Keratinocyte (primary cell): ENCODE measurements around the gene MARS1. TPM values are rescaled to one million over a fixed set of nuclear protein-coding genes. Genes with fewer than 3 reads are reported as not detected.

ENCODE experiments used
- DNase-seq: peaks from one replicate; pipeline ENCODE4 v3.0.0-alpha.2; 2011; ENCODE audit warnings: low read depth, missing footprints, low spot score
- FAIRE-seq: peaks from 2 replicates; lab custom pipeline; 2011; peaks lifted over from hg19 to GRCh38; lab: Jason Lieb, UNC
- H2AFZ ChIP-seq: 2 replicates; pipeline ENCODE4 v1.6.0; 2012; ENCODE audit warnings: low read length, control low read depth, inconsistent platforms; ENCODE audit not compliant: control insufficient read depth
- H3K27ac ChIP-seq: 2 replicates; pipeline ENCODE4 v1.5.1; 2011; ENCODE audit warnings: low read length; ENCODE audit not compliant: control insufficient read depth, insufficient read depth
- H3K27me3 ChIP-seq: 3 replicates; pipeline ENCODE4 v1.6.0; 2011; ENCODE audit warnings: low read length; ENCODE audit not compliant: control insufficient read depth, insufficient read depth; ENCODE audit errors: extremely low read depth
- H3K36me3 ChIP-seq, 2 experiments: 2 replicates in 1 of 2; 3 replicates in 1 of 2; pipeline ENCODE4 v1.5.1; 2011; ENCODE audit warnings: low read length in 2 of 2, mild to moderate bottlenecking in 1 of 2; ENCODE audit not compliant: control insufficient read depth in 2 of 2, insufficient read depth in 2 of 2; ENCODE audit errors: extremely low read depth in 1 of 2
- H3K4me1 ChIP-seq: 3 replicates; pipeline ENCODE4 v1.5.1; 2011; ENCODE audit warnings: low read length; ENCODE audit not compliant: control insufficient read depth, insufficient read depth; ENCODE audit errors: extremely low read depth
- H3K4me2 ChIP-seq: 3 replicates; pipeline ENCODE4 v1.6.0; 2011; ENCODE audit warnings: low read depth, low read length; ENCODE audit not compliant: control insufficient read depth, insufficient read depth; ENCODE audit errors: extremely low read depth
- H3K4me3 ChIP-seq, 3 experiments: fragments of 200-600 bp in 1 of 3; sonication (generic) in 1 of 3; 2 replicates in 2 of 3; 3 replicates in 1 of 3; pipeline ENCODE4 v1.5.1; 2011 to 2016; ENCODE audit warnings: low read length in 3 of 3, mild to moderate bottlenecking in 3 of 3, control low read depth in 2 of 3, inconsistent platforms in 1 of 3, low read depth in 1 of 3, mixed read lengths in 1 of 3, mixed run types in 1 of 3, moderate library complexity in 1 of 3; ENCODE audit not compliant: control insufficient read depth in 2 of 3, insufficient read depth in 2 of 3; ENCODE audit errors: extremely low read depth in 1 of 3
- H3K79me2 ChIP-seq: 2 replicates; pipeline ENCODE4 v1.6.0; 2012; ENCODE audit warnings: low read length; ENCODE audit not compliant: control insufficient read depth, insufficient read depth
- H3K9ac ChIP-seq: 3 replicates; pipeline ENCODE4 v1.6.0; 2011; ENCODE audit warnings: low read length; ENCODE audit not compliant: control insufficient read depth, insufficient read depth; ENCODE audit errors: extremely low read depth
- H3K9me1 ChIP-seq: 3 replicates; pipeline ENCODE4 v1.6.0; 2011; ENCODE audit warnings: low read length; ENCODE audit not compliant: control insufficient read depth, insufficient read depth; ENCODE audit errors: extremely low read depth
- H3K9me3 ChIP-seq: 2 replicates; pipeline ENCODE4 v1.5.1; 2012; ENCODE audit warnings: low read depth, low read length; ENCODE audit not compliant: control insufficient read depth
- H4K20me1 ChIP-seq: 3 replicates; pipeline ENCODE4 v1.6.0; 2011; ENCODE audit warnings: low read length; ENCODE audit not compliant: control insufficient read depth, insufficient read depth; ENCODE audit errors: extremely low read depth
- CTCF ChIP-seq, 3 experiments: IDR thresholded peaks in 1 of 3; conservative IDR thresholded peaks in 1 of 3; optimal IDR thresholded peaks in 1 of 3; 2 replicates in 2 of 3; 3 replicates in 1 of 3; pipeline versions ENCODE3 to v1.5.1; 2011; ENCODE audit warnings: low read length in 3 of 3, mild to moderate bottlenecking in 3 of 3, moderate library complexity in 2 of 3, control low read depth in 1 of 3, inconsistent platforms in 1 of 3; ENCODE audit not compliant: insufficient read depth in 2 of 3; ENCODE audit errors: extremely low read depth in 1 of 3
- EZH2 ChIP-seq: IDR thresholded peaks from one replicate; pipeline ENCODE4 v1.6.1; 2012; ENCODE audit warnings: inconsistent platforms, mild to moderate bottlenecking, low read length, moderate library complexity
- dilution Hi-C: fragments of 300-500 bp; cut with MboI; formaldehyde crosslinking; loops from one replicate; pipeline ENCODE4 v1.7.0; 2020; ENCODE audit warnings: low sequenced_read_pairs; ENCODE audit not compliant: extremely low pct_ligation_motif_present
- polyA plus RNA-seq, 5 experiments: library from polyadenylated mRNA; depleted of rRNA in 3 of 5; stranded (reverse) in 3 of 5; stranded (forward) in 1 of 5; unstranded in 1 of 5; fragments of >200 nt; gene quantifications; 1 replicate in 1 of 5; 2 replicates in 3 of 5; 3 replicates in 1 of 5; pipeline versions ENCODE4 v1.2.1 to v1.2.3, GENCODE V29; 2011 to 2012; ENCODE audit warnings: missing spikeins in 2 of 5, low read depth in 1 of 5, low replicate concordance in 1 of 5

Gene MARS1
- polyA plus RNA-seq, 1 donor (not counting 4 experiments of a cell fraction or from before 2014, with no cell fraction given), result 125 TPM

GRCh38 chr12:57528176-57528575 lies 40.3 kb downstream of the MARS1 start:
- dilution Hi-C loops, result no loop called here
- FAIRE-seq (no peak), DNase-seq (no peak)
- no peak overlapping the region for H3K9ac ChIP-seq
- no peak overlapping the region for H2AFZ ChIP-seq
- no peak overlapping the region for H3K27ac ChIP-seq
- no peak overlapping the region for H3K4me2 ChIP-seq
- no peaks in the 10 kb centered on the region for H3K27me3 ChIP-seq
- peaks cover 13% of the 10 kb centered on the region for H3K4me1 ChIP-seq
- peaks cover 5% of the 10 kb centered on the region for H4K20me1 ChIP-seq
- H3K36me3 ChIP-seq, result peaks cover 49 to 51% of the 10 kb centered on the region in 2 experiments
- H3K4me3 ChIP-seq, result no peak overlapping the region
- TF ChIP-seq CTCF (optimal IDR thresholded peaks at IDR 0.05 in 1 of 3, IDR thresholded peaks at IDR 0.05 in 1 of 3, conservative IDR thresholded peaks at IDR 0.05 in 1 of 3; ENCODE audit: extremely low read depth in 1 of 3, insufficient read depth in 2 of 3, low read length in 3 of 3) (no peak), EZH2 (no peak)
- peaks cover 2% of the 10 kb centered on the region for H3K9me1 ChIP-seq
- H3K79me2 ChIP-seq, result peaks cover 23% of the 10 kb centered on the region
- H3K9me3 ChIP-seq, result no peaks in the 10 kb centered on the region

- H3K9ac ChIP-seq, result no peak overlapping the region
- no peaks in the 10 kb centered on the region for H3K27me3 ChIP-seq
- peaks cover 5% of the 10 kb centered on the region for H4K20me1 ChIP-seq
- H3K27ac ChIP-seq, result no peak overlapping the region
- dilution Hi-C loops, result no loop called here
- DNase-seq, result no peak
- H3K4me1 ChIP-seq, result peaks cover 10% of the 10 kb centered on the region
- H3K4me2 ChIP-seq, result no peak overlapping the region
- peaks cover 2% of the 10 kb centered on the region for H3K9me1 ChIP-seq
- H3K36me3 ChIP-seq, result peaks cover 52 to 54% of the 10 kb centered on the region in 2 experiments
- peaks cover 14% of the 10 kb centered on the region for H3K79me2 ChIP-seq
- TF ChIP-seq EZH2 (no peak), CTCF (optimal IDR thresholded peaks at IDR 0.05 in 1 of 3, IDR thresholded peaks at IDR 0.05 in 1 of 3, conservative IDR thresholded peaks at IDR 0.05 in 1 of 3; ENCODE audit: extremely low read depth in 1 of 3, insufficient read depth in 2 of 3, low read length in 3 of 3) (no peak)
- H3K9me3 ChIP-seq, result no peaks in the 10 kb centered on the region
- no peak for FAIRE-seq
- no peak overlapping the region for H3K4me3 ChIP-seq
- H2AFZ ChIP-seq, result no peak overlapping the region
Measured at GRCh38 chr12:57528831-57529555, 41.1 kb downstream of the MARS1 start.
